ENCODE data around the gene CLTB. TPM values are rescaled to one million over a fixed set of nuclear protein-coding genes. Genes with fewer than 3 reads are reported as not detected.

Gene CLTB
- total and polyA plus RNA-seq, 2 of the 13 experiments (the other 11 are each of a cell fraction or from before 2014, with no cell fraction given), result 23.3 to 33.8 TPM

DNA sequence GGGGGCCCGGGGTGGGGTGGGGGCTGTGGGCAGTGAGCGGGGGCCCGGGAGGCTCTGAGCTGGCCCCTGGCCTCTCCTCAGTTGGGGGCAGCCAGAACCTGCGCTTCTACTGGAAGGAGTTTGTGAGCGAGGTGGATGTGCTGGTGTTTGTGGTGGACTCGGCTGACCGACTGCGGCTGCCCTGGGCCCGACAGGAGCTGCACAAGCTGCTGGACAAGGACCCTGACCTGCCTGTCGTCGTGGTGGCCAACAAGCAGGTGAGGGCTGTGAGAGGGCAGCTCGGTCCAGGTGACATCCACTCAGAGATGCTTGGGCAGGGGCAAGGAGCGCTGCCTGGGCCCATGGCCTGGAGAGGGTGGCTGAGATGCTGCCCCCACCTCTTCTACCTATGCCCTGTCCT is 47.6 kb downstream of the CLTB start:
- no peak overlapping the region for H3K27ac ChIP-seq (ENCODE audit: extremely low read length, insufficient read depth, low read length)
- CTCF ChIA-PET (ENCODE audit: low intra/inter-chr PET ratio, low total read pairs), result no interaction called here
- H3K4me2 ChIP-seq (ENCODE audit: low read depth, low read length), result peak overlapping the region; percentile 23; the same call in 1 of the 2 replicates
- ATAC-seq (no peak), DNase-seq (ENCODE audit: low spot score) (no peak), FAIRE-seq (no peak)
- H4K20me1 ChIP-seq (ENCODE audit: insufficient read depth, low read length), result no peaks in the 10 kb centered on the region
- no peak overlapping the region for H3K4me3 ChIP-seq (replicated peaks in 1 of 3; ENCODE audit: insufficient read depth in 1 of 3, low read depth in 2 of 3, low read length in 3 of 3)
- in situ Hi-C loops (cut with HindIII; ENCODE audit: extremely low pct_ligation_motif_present, low pct_unique_long_range_greater_than_20kb) (no loop called here), intact Hi-C loops (cut with micrococcal nuclease; ENCODE audit: unreplicated experiment) (no loop called here)
- no peaks in the 10 kb centered on the region for H3K79me2 ChIP-seq (ENCODE audit: insufficient read depth, low read length)
- no peaks in the 10 kb centered on the region for H3K36me3 ChIP-seq (replicated peaks in 1 of 2; ENCODE audit: control insufficient read depth in 1 of 2, insufficient read depth in 2 of 2, low read length in 2 of 2)
- BruUV-seq (replicated peaks), result no TSS peak
- peaks cover 62% of the 10 kb centered on the region for H3K4me1 ChIP-seq (ENCODE audit: insufficient read depth, low read length)
- no peak overlapping the region for H3K9ac ChIP-seq (ENCODE audit: insufficient read depth, low read depth, low read length)
- POLR2A ChIA-PET, result no interaction called here
- H3K9me3 ChIP-seq (ENCODE audit: low read length), result no peaks in the 10 kb centered on the region
- TF ChIP-seq ZNF7 (CRISPR knock-in tag; IDR thresholded peaks at IDR 0.05) (no peak), HOXA5 (CRISPR knock-in tag; IDR thresholded peaks at IDR 0.05) (no peak), HDAC6 (IDR thresholded peaks at IDR 0.05; ENCODE audit: low read depth, low read length) (no peak)
- TF ChIP-seq, protein P1, sequence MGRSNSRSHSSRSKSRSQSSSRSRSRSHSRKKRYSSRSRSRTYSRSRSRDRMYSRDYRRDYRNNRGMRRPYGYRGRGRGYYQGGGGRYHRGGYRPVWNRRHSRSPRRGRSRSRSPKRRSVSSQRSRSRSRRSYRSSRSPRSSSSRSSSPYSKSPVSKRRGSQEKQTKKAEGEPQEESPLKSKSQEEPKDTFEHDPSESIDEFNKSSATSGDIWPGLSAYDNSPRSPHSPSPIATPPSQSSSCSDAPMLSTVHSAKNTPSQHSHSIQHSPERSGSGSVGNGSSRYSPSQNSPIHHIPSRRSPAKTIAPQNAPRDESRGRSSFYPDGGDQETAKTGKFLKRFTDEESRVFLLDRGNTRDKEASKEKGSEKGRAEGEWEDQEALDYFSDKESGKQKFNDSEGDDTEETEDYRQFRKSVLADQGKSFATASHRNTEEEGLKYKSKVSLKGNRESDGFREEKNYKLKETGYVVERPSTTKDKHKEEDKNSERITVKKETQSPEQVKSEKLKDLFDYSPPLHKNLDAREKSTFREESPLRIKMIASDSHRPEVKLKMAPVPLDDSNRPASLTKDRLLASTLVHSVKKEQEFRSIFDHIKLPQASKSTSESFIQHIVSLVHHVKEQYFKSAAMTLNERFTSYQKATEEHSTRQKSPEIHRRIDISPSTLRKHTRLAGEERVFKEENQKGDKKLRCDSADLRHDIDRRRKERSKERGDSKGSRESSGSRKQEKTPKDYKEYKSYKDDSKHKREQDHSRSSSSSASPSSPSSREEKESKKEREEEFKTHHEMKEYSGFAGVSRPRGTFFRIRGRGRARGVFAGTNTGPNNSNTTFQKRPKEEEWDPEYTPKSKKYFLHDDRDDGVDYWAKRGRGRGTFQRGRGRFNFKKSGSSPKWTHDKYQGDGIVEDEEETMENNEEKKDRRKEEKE (IDR thresholded peaks at IDR 0.05), result no peak
- TF ChIP-seq, protein P2, sequence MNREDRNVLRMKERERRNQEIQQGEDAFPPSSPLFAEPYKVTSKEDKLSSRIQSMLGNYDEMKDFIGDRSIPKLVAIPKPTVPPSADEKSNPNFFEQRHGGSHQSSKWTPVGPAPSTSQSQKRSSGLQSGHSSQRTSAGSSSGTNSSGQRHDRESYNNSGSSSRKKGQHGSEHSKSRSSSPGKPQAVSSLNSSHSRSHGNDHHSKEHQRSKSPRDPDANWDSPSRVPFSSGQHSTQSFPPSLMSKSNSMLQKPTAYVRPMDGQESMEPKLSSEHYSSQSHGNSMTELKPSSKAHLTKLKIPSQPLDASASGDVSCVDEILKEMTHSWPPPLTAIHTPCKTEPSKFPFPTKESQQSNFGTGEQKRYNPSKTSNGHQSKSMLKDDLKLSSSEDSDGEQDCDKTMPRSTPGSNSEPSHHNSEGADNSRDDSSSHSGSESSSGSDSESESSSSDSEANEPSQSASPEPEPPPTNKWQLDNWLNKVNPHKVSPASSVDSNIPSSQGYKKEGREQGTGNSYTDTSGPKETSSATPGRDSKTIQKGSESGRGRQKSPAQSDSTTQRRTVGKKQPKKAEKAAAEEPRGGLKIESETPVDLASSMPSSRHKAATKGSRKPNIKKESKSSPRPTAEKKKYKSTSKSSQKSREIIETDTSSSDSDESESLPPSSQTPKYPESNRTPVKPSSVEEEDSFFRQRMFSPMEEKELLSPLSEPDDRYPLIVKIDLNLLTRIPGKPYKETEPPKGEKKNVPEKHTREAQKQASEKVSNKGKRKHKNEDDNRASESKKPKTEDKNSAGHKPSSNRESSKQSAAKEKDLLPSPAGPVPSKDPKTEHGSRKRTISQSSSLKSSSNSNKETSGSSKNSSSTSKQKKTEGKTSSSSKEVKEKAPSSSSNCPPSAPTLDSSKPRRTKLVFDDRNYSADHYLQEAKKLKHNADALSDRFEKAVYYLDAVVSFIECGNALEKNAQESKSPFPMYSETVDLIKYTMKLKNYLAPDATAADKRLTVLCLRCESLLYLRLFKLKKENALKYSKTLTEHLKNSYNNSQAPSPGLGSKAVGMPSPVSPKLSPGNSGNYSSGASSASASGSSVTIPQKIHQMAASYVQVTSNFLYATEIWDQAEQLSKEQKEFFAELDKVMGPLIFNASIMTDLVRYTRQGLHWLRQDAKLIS (CRISPR knock-in tag; IDR thresholded peaks at IDR 0.05), result no peak
- TF ChIP-seq, protein P3, sequence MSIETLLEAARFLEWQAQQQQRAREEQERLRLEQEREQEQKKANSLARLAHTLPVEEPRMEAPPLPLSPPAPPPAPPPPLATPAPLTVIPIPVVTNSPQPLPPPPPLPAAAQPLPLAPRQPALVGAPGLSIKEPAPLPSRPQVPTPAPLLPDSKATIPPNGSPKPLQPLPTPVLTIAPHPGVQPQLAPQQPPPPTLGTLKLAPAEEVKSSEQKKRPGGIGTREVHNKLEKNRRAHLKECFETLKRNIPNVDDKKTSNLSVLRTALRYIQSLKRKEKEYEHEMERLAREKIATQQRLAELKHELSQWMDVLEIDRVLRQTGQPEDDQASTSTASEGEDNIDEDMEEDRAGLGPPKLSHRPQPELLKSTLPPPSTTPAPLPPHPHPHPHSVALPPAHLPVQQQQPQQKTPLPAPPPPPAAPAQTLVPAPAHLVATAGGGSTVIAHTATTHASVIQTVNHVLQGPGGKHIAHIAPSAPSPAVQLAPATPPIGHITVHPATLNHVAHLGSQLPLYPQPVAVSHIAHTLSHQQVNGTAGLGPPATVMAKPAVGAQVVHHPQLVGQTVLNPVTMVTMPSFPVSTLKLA (IDR thresholded peaks at IDR 0.05), result no peak
- peaks cover 3 to 6% of the 10 kb centered on the region in 2 experiments; a peak in 4 of 5 replicates for H3K27me3 ChIP-seq (ENCODE audit: control insufficient read depth in 1 of 2, insufficient read depth in 2 of 2, low read length in 2 of 2)
- WGBS (ENCODE audit: low lambda C conversion rate), result 49% methylated on average over 5 of the region's 13 CpGs
- H2AFZ ChIP-seq (ENCODE audit: low read length), result no peak overlapping the region

Data from HepG2 (cell line).